ENCODE data around the gene C1QL4. TPM values are rescaled to one million over a fixed set of nuclear protein-coding genes. Genes with fewer than 3 reads are reported as not detected.

Gene C1QL4
- total RNA-seq, 2 donors from 2014 or later = not detected

GRCh38 chr12:49332891-49333371, 4.1 kb downstream of the C1QL4 start:
- Histone ChIP-seq H3K27me3 (peaks cover 5 to 14% of the 10 kb centered on the region in 2 donors), H3K36me3 (replicated peaks in 1 of 2; ENCODE audit: insufficient read depth in 1 of 2, low read depth in 2 of 2) (no peaks in the 10 kb centered on the region), H3K4me3 (no peak overlapping the region), H3K9me3 (no peaks in the 10 kb centered on the region), H3K4me1 (peaks cover 22% of the 10 kb centered on the region), H3K27ac (no peak overlapping the region)
- DNase-seq (no peak), ATAC-seq (no peak)
- 35 to 36% methylated on average over 19 to 40 of the region's 40 CpGs for WGBS, 2 donors
- intact Hi-C loops (cut with DNase I) = loop anchor here (10.0 kb wide), 1 partner anchor 172 kb away; no protein-coding TSS in a partner anchor
- TF ChIP-seq CTCF (IDR thresholded peaks at IDR 0.05) = no peak
- no peak for TF ChIP-seq POLR2A (IDR thresholded peaks at IDR 0.05)

GRCh38 chr12:49332441-49332861, 4.5 kb downstream of the C1QL4 start:
- Histone ChIP-seq H3K4me1 (peaks cover 22% of the 10 kb centered on the region), H3K4me3 (no peak overlapping the region), H3K27ac (no peak overlapping the region), H3K27me3 (peaks cover 5 to 14% of the 10 kb centered on the region in 2 donors), H3K9me3 (no peaks in the 10 kb centered on the region), H3K36me3 (replicated peaks in 1 of 2; ENCODE audit: insufficient read depth in 1 of 2, low read depth in 2 of 2) (no peaks in the 10 kb centered on the region)
- DNase-seq (no peak), ATAC-seq (no peak)
- 74 to 76% methylated on average over 17 of the region's 17 CpGs for WGBS, 2 donors
- TF ChIP-seq POLR2A (IDR thresholded peaks at IDR 0.05) = no peak
- intact Hi-C loops (cut with DNase I) = loop anchor here (10.0 kb wide), 1 partner anchor 172 kb away; no protein-coding TSS in a partner anchor

GRCh38 chr12:49331380-49332222, 5.4 kb downstream of the C1QL4 start:
- intact Hi-C loops (cut with DNase I) = loop anchor here (10.0 kb wide), 1 partner anchor 173 kb away; no protein-coding TSS in a partner anchor

GRCh38 chr12:49330631-49331379, 6.2 kb downstream of the C1QL4 start:
- Histone ChIP-seq H3K4me1 (peaks cover 10% of the 10 kb centered on the region), H3K4me3 (no peak overlapping the region), H3K36me3 (replicated peaks in 1 of 2; ENCODE audit: insufficient read depth in 1 of 2, low read depth in 2 of 2) (no peaks in the 10 kb centered on the region), H3K27ac (no peak overlapping the region), H3K27me3 (peaks cover 0 to 3% of the 10 kb centered on the region in 2 donors), H3K9me3 (no peaks in the 10 kb centered on the region)
- no peak for DNase-seq
- no peak for ATAC-seq
- intact Hi-C loops (cut with DNase I) = loop anchor here (10.0 kb wide), 1 partner anchor 174 kb away; no protein-coding TSS in a partner anchor
- TF ChIP-seq POLR2A (IDR thresholded peaks at IDR 0.05) = no peak
- TF ChIP-seq CTCF (IDR thresholded peaks at IDR 0.05) = no peak
- 60 to 87% methylated on average over 5 to 14 of the region's 14 CpGs for WGBS, 2 donors

More at GRCh38 chr12:49331380-49332222, 5.4 kb downstream of the C1QL4 start:
- ATAC-seq (peak; percentile 97), DNase-seq (peak; percentile 80 to 87 (median 84))
- H3K4me1 ChIP-seq = peaks cover 14% of the 10 kb centered on the region
- no peak for TF ChIP-seq POLR2A (IDR thresholded peaks at IDR 0.05)
- TF ChIP-seq CTCF (IDR thresholded peaks at IDR 0.05) = peak; percentile 78 to 96 (median 90)
- H3K27me3 ChIP-seq = peaks cover 5 to 10% of the 10 kb centered on the region in 2 donors
- H3K4me3 ChIP-seq = no peak overlapping the region
- H3K36me3 ChIP-seq (replicated peaks in 1 of 2; ENCODE audit: insufficient read depth in 1 of 2, low read depth in 2 of 2) = no peaks in the 10 kb centered on the region
- H3K27ac ChIP-seq = no peak overlapping the region
- 30 to 36% methylated on average over 11 of the region's 11 CpGs for WGBS, 2 donors
- H3K9me3 ChIP-seq = no peaks in the 10 kb centered on the region
